Mesenchymal stem cell (in vitro differentiated cells and primary cell): Measurements from ENCODE around the gene LMNA.
A peak's percentile ranks its signal among the peaks of the same experiment; 100 is the strongest.

Experiments used
- DNase-seq: peaks from one replicate; pipeline ENCODE4 v3.0.0-alpha.2; 2013
- H2AFZ ChIP-seq: one replicate; pipeline ENCODE4 v1.6.1; 2013; ENCODE audit warnings: low read depth, mild to moderate bottlenecking, control low read depth, inconsistent platforms, low read length, moderate library complexity
- H2AK5ac ChIP-seq: 2 replicates; pipeline ENCODE4 v1.6.1; 2013; ENCODE audit warnings: low read length, moderate library complexity, mild to moderate bottlenecking, inconsistent platforms; ENCODE audit not compliant: severe bottlenecking
- H2BK120ac ChIP-seq: one replicate; pipeline ENCODE4 v1.6.1; 2013; ENCODE audit warnings: low read depth, mild to moderate bottlenecking, inconsistent platforms, low read length, moderate library complexity
- H2BK12ac ChIP-seq, 2 experiments: one replicate each; pipeline ENCODE4 v1.6.1; 2013; ENCODE audit warnings: inconsistent platforms in 2 of 2, low read length in 2 of 2, mild to moderate bottlenecking in 2 of 2, moderate library complexity in 2 of 2, control low read depth in 1 of 2
- H2BK15ac ChIP-seq: one replicate; pipeline ENCODE4 v1.6.1; 2013; ENCODE audit warnings: mild to moderate bottlenecking, low read depth, inconsistent platforms; ENCODE audit not compliant: poor library complexity, severe bottlenecking
- H2BK5ac ChIP-seq: 2 replicates; pipeline ENCODE4 v1.6.1; 2013; ENCODE audit warnings: low read depth, mild to moderate bottlenecking, low read length, control low read depth, inconsistent platforms; ENCODE audit not compliant: poor library complexity, severe bottlenecking
- H3K14ac ChIP-seq, 2 experiments: one replicate each; pipeline ENCODE4 v1.6.1; 2013; ENCODE audit warnings: inconsistent platforms in 2 of 2, low read length in 2 of 2, control low read depth in 1 of 2, mild to moderate bottlenecking in 1 of 2, moderate library complexity in 1 of 2
- H3K18ac ChIP-seq, 2 experiments: one replicate each; pipeline ENCODE4 v1.6.1; 2013; ENCODE audit warnings: inconsistent platforms in 2 of 2, low read length in 2 of 2, control low read depth in 1 of 2, low read depth in 1 of 2, mild to moderate bottlenecking in 1 of 2
- H3K23ac ChIP-seq, 2 experiments: one replicate each; pipeline ENCODE4 v1.6.1; 2013; ENCODE audit warnings: inconsistent platforms in 2 of 2, low read length in 2 of 2, mild to moderate bottlenecking in 2 of 2, moderate library complexity in 2 of 2, control low read depth in 1 of 2
- H3K27ac ChIP-seq: 2 replicates; pipeline ENCODE4 v1.5.1; 2013; ENCODE audit warnings: mild to moderate bottlenecking, moderate library complexity, low read length, control low read depth, inconsistent platforms; ENCODE audit not compliant: poor library complexity, severe bottlenecking
- H3K27me3 ChIP-seq, 2 experiments: 2 replicates each; pipeline versions ENCODE4 v1.6.1 to v1.7.0; 2013; ENCODE audit warnings: low read length in 2 of 2, mild to moderate bottlenecking in 2 of 2, moderate library complexity in 2 of 2, control low read depth in 1 of 2, inconsistent platforms in 1 of 2; ENCODE audit not compliant: control insufficient read depth in 1 of 2, insufficient read depth in 1 of 2
- H3K36me3 ChIP-seq, 2 experiments: 2 replicates each; pipeline versions ENCODE4 v1.6.1 to v1.7.0; 2013; ENCODE audit warnings: low read length in 2 of 2, control low read depth in 1 of 2, inconsistent platforms in 1 of 2, low read depth in 1 of 2, mild to moderate bottlenecking in 1 of 2; ENCODE audit not compliant: insufficient read depth in 2 of 2, control insufficient read depth in 1 of 2
- H3K4ac ChIP-seq, 2 experiments: one replicate each; pipeline ENCODE4 v1.6.1; 2013; ENCODE audit warnings: inconsistent platforms in 2 of 2, low read length in 2 of 2, mild to moderate bottlenecking in 2 of 2, moderate library complexity in 2 of 2, control low read depth in 1 of 2, low read depth in 1 of 2
- H3K4me1 ChIP-seq: 2 replicates; pipeline ENCODE4 v1.6.1; 2013; ENCODE audit warnings: low read depth, low read length, control low read depth; ENCODE audit not compliant: control insufficient read depth, insufficient read depth
- H3K4me2 ChIP-seq: 2 replicates; pipeline ENCODE4 v1.6.1; 2013; ENCODE audit warnings: low read length, mild to moderate bottlenecking, inconsistent platforms; ENCODE audit not compliant: poor library complexity, severe bottlenecking
- H3K4me3 ChIP-seq, 2 experiments: 2 replicates each; pipeline versions ENCODE4 v1.5.1 to v1.7.0; 2013; ENCODE audit warnings: low read length in 2 of 2, mild to moderate bottlenecking in 2 of 2, control low read depth in 1 of 2, low read depth in 1 of 2; ENCODE audit not compliant: insufficient read depth in 1 of 2
- H3K79me1 ChIP-seq: replicated peaks from 2 replicates; pipeline ENCODE4 v1.6.1; 2013; ENCODE audit warnings: mild to moderate bottlenecking, control low read depth, low read length, inconsistent platforms; ENCODE audit not compliant: poor library complexity, severe bottlenecking
- H3K9ac ChIP-seq: 2 replicates; pipeline ENCODE4 v1.7.0; 2013; ENCODE audit warnings: mild to moderate bottlenecking, low read length, moderate library complexity
- H3K9me3 ChIP-seq: 2 replicates; pipeline ENCODE4 v1.7.0; 2013; ENCODE audit warnings: mild to moderate bottlenecking, low read length; ENCODE audit not compliant: control insufficient read depth
- H4K8ac ChIP-seq: one replicate; pipeline ENCODE4 v1.6.1; 2013; ENCODE audit warnings: inconsistent platforms, mild to moderate bottlenecking, low read length, moderate library complexity
- H4K91ac ChIP-seq: one replicate; pipeline ENCODE4 v1.6.1; 2013; ENCODE audit warnings: mild to moderate bottlenecking, low read length, inconsistent platforms
- WGBS: methylation state at CpG from one replicate; pipeline ENCODE4 v1.1.7; 2013; ENCODE audit warnings: mixed read lengths; 5-methylcytosine and 5-hydroxymethylcytosine counted together

LMNA gene

GRCh38 chr1:156151093-156151688 is 36.7 kb downstream of the LMNA start:
- Histone ChIP-seq H3K14ac (peak overlapping the region in 1 of 2 experiments; percentile 76), H3K4me2 (no peak overlapping the region), H4K91ac (no peak overlapping the region), H2BK5ac (no peak overlapping the region), H3K9ac (no peak overlapping the region), H2BK15ac (no peak overlapping the region), H3K36me3 (no peaks in the 10 kb centered on the region), H3K18ac (peak overlapping the region in 1 of 2 experiments; percentile 57), H3K79me1 (no peaks in the 10 kb centered on the region), H4K8ac (no peak overlapping the region), H2AK5ac (peak overlapping the region; percentile 21), H2BK120ac (no peak overlapping the region), H3K23ac (no peak overlapping the region), H3K4ac (peak overlapping the region in 1 of 2 experiments; percentile 26), H3K4me3 (no peak overlapping the region), H3K27me3 (peaks cover 12 to 59% of the 10 kb centered on the region in 2 experiments), H3K27ac (no peak overlapping the region), H3K4me1 (peaks cover 31% of the 10 kb centered on the region), H3K9me3 (no peaks in the 10 kb centered on the region), H2AFZ (no peak overlapping the region), H2BK12ac (peak overlapping the region in 1 of 2 experiments; percentile 42)
- DNase-seq = peak; percentile 76
- 71% methylated on average over 6 of the region's 6 CpGs for WGBS

- Histone ChIP-seq H3K9ac (no peak overlapping the region), H4K8ac (peak overlapping the region; percentile 45), H3K79me1 (no peaks in the 10 kb centered on the region), H3K4me3 (no peak overlapping the region), H3K4me1 (peaks cover 25% of the 10 kb centered on the region), H2AK5ac (no peak overlapping the region), H2BK5ac (no peak overlapping the region), H3K27ac (no peak overlapping the region), H3K14ac (no peak overlapping the region), H2BK12ac (no peak overlapping the region), H3K4me2 (peak overlapping the region; percentile 3), H3K9me3 (no peaks in the 10 kb centered on the region), H3K27me3 (peaks cover 12 to 58% of the 10 kb centered on the region in 2 experiments), H2BK120ac (no peak overlapping the region), H3K36me3 (no peaks in the 10 kb centered on the region), H3K4ac (no peak overlapping the region), H2AFZ (no peak overlapping the region), H2BK15ac (no peak overlapping the region), H3K18ac (peak overlapping the region in 1 of 2 experiments; percentile 34), H4K91ac (no peak overlapping the region), H3K23ac (no peak overlapping the region)
- 67% methylated on average over 5 of the region's 5 CpGs for WGBS
- peak; percentile 46 for DNase-seq
These were observed 38.1 kb downstream of the LMNA start for GRCh38 chr1:156152628-156153027.

- H3K27ac ChIP-seq = no peak within 1 kb of the TSS
- H3K14ac ChIP-seq = peak within 1 kb of the TSS in 1 of 2 experiments; percentile 26
- H3K36me3 ChIP-seq = no peaks in the 10 kb centered on the region
- H3K18ac ChIP-seq = peak within 1 kb of the TSS in 1 of 2 experiments; percentile 34
- no peaks in the 10 kb centered on the region for H3K9me3 ChIP-seq
- H3K4me1 ChIP-seq = peaks cover 25% of the 10 kb centered on the region
- H2BK5ac ChIP-seq = no peak within 1 kb of the TSS
- H3K4me2 ChIP-seq = peak within 1 kb of the TSS; percentile 3
- peak within 1 kb of the TSS; percentile 18 for H4K91ac ChIP-seq
- no peak within 1 kb of the TSS for H2AK5ac ChIP-seq
- H2BK15ac ChIP-seq = peak within 1 kb of the TSS; percentile 4
- no peak within 1 kb of the TSS for H3K9ac ChIP-seq
- 92% methylated on average over 7 of the region's 10 CpGs for WGBS
- peaks cover 12 to 58% of the 10 kb centered on the region in 2 experiments for H3K27me3 ChIP-seq
- H3K4ac ChIP-seq = no peak within 1 kb of the TSS
- no peak within 1 kb of the TSS for H2BK12ac ChIP-seq
- H3K79me1 ChIP-seq = no peaks in the 10 kb centered on the region
- H3K23ac ChIP-seq = no peak within 1 kb of the TSS
- H3K4me3 ChIP-seq = no peak within 1 kb of the TSS
- H4K8ac ChIP-seq = peak within 1 kb of the TSS; percentile 45
- H2AFZ ChIP-seq = no peak within 1 kb of the TSS
- H2BK120ac ChIP-seq = no peak within 1 kb of the TSS
- DNase-seq = peak; percentile 29
These were observed 38.9 kb downstream of the LMNA start, which contains the start of gene SEMA4A for GRCh38 chr1:156153362-156153761. SEMA4A (plus strand) TSS chr1:156153585; CDS start chr1:156154579, 994 bp downstream.

GRCh38 chr1:156154317-156154749 is 39.8 kb downstream of the LMNA start:
- Histone ChIP-seq H2AK5ac (no peak overlapping the region), H3K4me1 (peaks cover 26% of the 10 kb centered on the region), H3K18ac (no peak overlapping the region), H3K23ac (no peak overlapping the region), H3K4me2 (no peak overlapping the region), H3K79me1 (no peaks in the 10 kb centered on the region), H3K36me3 (no peaks in the 10 kb centered on the region), H3K14ac (no peak overlapping the region), H4K91ac (no peak overlapping the region), H2BK15ac (no peak overlapping the region), H3K4me3 (no peak overlapping the region), H2AFZ (no peak overlapping the region), H3K9me3 (no peaks in the 10 kb centered on the region), H3K27me3 (peaks cover 12 to 54% of the 10 kb centered on the region in 2 experiments), H3K4ac (no peak overlapping the region), H3K27ac (no peak overlapping the region), H2BK12ac (no peak overlapping the region), H3K9ac (no peak overlapping the region), H2BK5ac (no peak overlapping the region), H2BK120ac (no peak overlapping the region), H4K8ac (no peak overlapping the region)
- WGBS = 75% methylated on average over 11 of the region's 11 CpGs
- peak; percentile 50 for DNase-seq
